K562 (cell line): ENCODE measurements around the gene PLXDC1.

ENCODE experiments used
- POLR2A ChIP-seq: fragments of 450-650 bp; conservative IDR thresholded peaks from 2 replicates; pipeline ENCODE4 v1.6.1; 2016
- ZBTB17 ChIP-seq: fragments of 450-650 bp; formaldehyde crosslinking; IDR thresholded peaks from 2 replicates; pipeline ENCODE4 v1.4.0; 2020; ENCODE audit warnings: mild to moderate bottlenecking

- no peak for TF ChIP-seq ZBTB17 (CRISPR knock-in tag)
- TF ChIP-seq POLR2A: no peak
Observed at GRCh38 chr17:39079836-39080235, 71.6 kb downstream of the PLXDC1 start.
